H1 (cell line): ENCODE results near the gene C3AR1. TPM values are rescaled to one million over a fixed set of nuclear protein-coding genes. Genes with fewer than 3 reads are reported as not detected.
"Not testable (repeated sequence)": the region's sequence is repeated elsewhere in the genome, so short reads cannot be mapped to it uniquely, and the experiment has no call there.

Experiments used
- CTCF ChIA-PET: fragments of 300-600 bp; sonication (Branson Sonifier 250); formaldehyde crosslinking; loops from one replicate; lab custom pipeline; 2021; ENCODE audit not compliant: partially characterized antibody; lab: Charles Lee
- POLR2A ChIA-PET: fragments of 300-600 bp; sonication (Branson Sonifier 250); formaldehyde crosslinking; loops from one replicate; lab custom pipeline; 2021; ENCODE audit warnings: inconsistent platforms; ENCODE audit not compliant: partially characterized antibody; lab: Charles Lee
- DNase-seq, 2 experiments: peaks; one replicate each; pipeline versions ENCODE4 v3.0.0 to v3.0.0-alpha.2; 2010 to 2022; ENCODE audit warnings: low spot score in 2 of 2, low read depth in 1 of 2, mixed read lengths in 1 of 2
- FAIRE-seq: peaks from 2 replicates; lab custom pipeline; 2011; peaks lifted over from hg19 to GRCh38; lab: Jason Lieb, UNC
- H2AFZ ChIP-seq: 2 replicates; pipeline ENCODE4 v1.8.1; 2012; ENCODE audit warnings: low read length, inconsistent platforms
- H2AK5ac ChIP-seq: 2 replicates; pipeline ENCODE4 v1.6.1; 2013; ENCODE audit warnings: low read depth, low read length
- H2BK120ac ChIP-seq: replicated peaks from 2 replicates; pipeline ENCODE3; 2013; ENCODE audit warnings: low read depth, low read length, inconsistent platforms
- H2BK12ac ChIP-seq: 2 replicates; pipeline ENCODE4 v1.6.1; 2013; ENCODE audit warnings: low read depth, low read length
- H2BK15ac ChIP-seq: 2 replicates; pipeline ENCODE4 v1.6.1; 2013; ENCODE audit warnings: low read length
- H2BK20ac ChIP-seq: 2 replicates; pipeline ENCODE4 v1.6.1; 2013; ENCODE audit warnings: low read length
- H2BK5ac ChIP-seq: 2 replicates; pipeline ENCODE4 v1.6.1; 2013; ENCODE audit warnings: low read depth, low read length
- H3K14ac ChIP-seq: 2 replicates; pipeline ENCODE4 v1.6.1; 2013; ENCODE audit warnings: inconsistent platforms; ENCODE audit not compliant: insufficient read length
- H3K18ac ChIP-seq: 2 replicates; pipeline ENCODE4 v1.6.1; 2013; ENCODE audit warnings: low read length; ENCODE audit errors: extremely low read depth
- H3K23ac ChIP-seq: 2 replicates; pipeline ENCODE4 v1.6.1; 2013; ENCODE audit warnings: inconsistent platforms; ENCODE audit not compliant: insufficient read length
- H3K23me2 ChIP-seq: 2 replicates; pipeline ENCODE4 v1.6.1; 2013; ENCODE audit warnings: low read depth, low read length
- H3K27ac ChIP-seq: 2 replicates; pipeline ENCODE4 v1.6.1; 2011; ENCODE audit warnings: low read depth, low read length, inconsistent platforms
- H3K27me3 ChIP-seq, 4 experiments: replicated peaks in 1 of 4; 1 replicate in 1 of 4; 2 replicates in 3 of 4; pipeline versions ENCODE4 v1.6.1 to v1.8.1; 2011 to 2013; ENCODE audit warnings: low read length in 3 of 4, mild to moderate bottlenecking in 3 of 4, inconsistent platforms in 2 of 4, mixed read lengths in 2 of 4, moderate library complexity in 1 of 4; ENCODE audit not compliant: control insufficient read depth in 3 of 4, insufficient read depth in 3 of 4; ENCODE audit errors: extremely low read depth in 1 of 4
- H3K36me3 ChIP-seq, 4 experiments: 2 replicates each; pipeline versions ENCODE4 v1.6.1 to v1.8.1; 2011 to 2013; ENCODE audit warnings: mild to moderate bottlenecking in 4 of 4, low read length in 3 of 4, moderate library complexity in 2 of 4, control low read depth in 1 of 4, inconsistent platforms in 1 of 4; ENCODE audit not compliant: insufficient read depth in 4 of 4, control insufficient read depth in 2 of 4
- H3K4ac ChIP-seq: replicated peaks from 2 replicates; pipeline ENCODE3; 2013; ENCODE audit warnings: low read length, low read depth, mixed read lengths, inconsistent platforms; ENCODE audit not compliant: insufficient read length
- H3K4me1 ChIP-seq, 4 experiments: replicated peaks in 1 of 4; 1 replicate in 1 of 4; 2 replicates in 3 of 4; pipeline versions ENCODE4 v1.6.1 to v1.8.1; 2011 to 2013; ENCODE audit warnings: low read length in 3 of 4, inconsistent platforms in 2 of 4, mixed read lengths in 1 of 4; ENCODE audit not compliant: insufficient read depth in 4 of 4, control insufficient read depth in 3 of 4
- H3K4me2 ChIP-seq, 2 experiments: 2 replicates each; pipeline versions ENCODE4 v1.6.1 to v1.8.1; 2011 to 2013; ENCODE audit warnings: low read depth in 2 of 2, low read length in 2 of 2, control low read depth in 1 of 2, inconsistent platforms in 1 of 2, mild to moderate bottlenecking in 1 of 2; ENCODE audit not compliant: insufficient read depth in 1 of 2
- H3K4me3 ChIP-seq, 4 experiments: fragments of 200-600, 300-600 bp in 1 of 4; sonication (generic), shearing (Covaris generic), sonication (Bioruptor Twin) in 1 of 4; 2 replicates each; pipeline versions ENCODE4 v1.5.1 to v1.8.1; 2011 to 2016; ENCODE audit warnings: low read length in 4 of 4, low read depth in 3 of 4, control low read depth in 2 of 4, inconsistent platforms in 2 of 4, mild to moderate bottlenecking in 2 of 4, mixed read lengths in 1 of 4, moderate library complexity in 1 of 4; ENCODE audit not compliant: insufficient read depth in 2 of 4; ENCODE audit errors: extremely low read depth in 1 of 4
- H3K56ac ChIP-seq: replicated peaks from 2 replicates; pipeline ENCODE3; 2013; ENCODE audit warnings: low read depth, mild to moderate bottlenecking, mixed read lengths, low read length, inconsistent platforms; ENCODE audit not compliant: insufficient read length
- H3K79me1 ChIP-seq: 2 replicates; pipeline ENCODE4 v1.6.1; 2013; ENCODE audit warnings: low read depth, low read length, control low read depth
- H3K79me2 ChIP-seq, 2 experiments: 2 replicates each; pipeline versions ENCODE4 v1.6.1 to v1.8.1; 2012 to 2013; ENCODE audit warnings: low read length in 2 of 2, mild to moderate bottlenecking in 2 of 2, inconsistent platforms in 1 of 2; ENCODE audit not compliant: insufficient read depth in 2 of 2, control insufficient read depth in 1 of 2
- H3K9ac ChIP-seq, 4 experiments: replicated peaks in 1 of 4; 1 replicate in 1 of 4; 2 replicates in 3 of 4; pipeline versions ENCODE4 v1.6.1 to v1.8.1; 2011 to 2013; ENCODE audit warnings: low read depth in 3 of 4, low read length in 3 of 4, control low read depth in 2 of 4, mild to moderate bottlenecking in 2 of 4, moderate library complexity in 2 of 4, inconsistent platforms in 1 of 4; ENCODE audit errors: extremely low read depth in 1 of 4
- H3K9me3 ChIP-seq, 2 experiments: 2 replicates each; pipeline versions ENCODE4 v1.6.1 to v1.8.1; 2012 to 2013; ENCODE audit warnings: mild to moderate bottlenecking in 2 of 2, moderate library complexity in 2 of 2, control low read depth in 1 of 2, inconsistent platforms in 1 of 2, low read depth in 1 of 2, low read length in 1 of 2, mixed read lengths in 1 of 2; ENCODE audit not compliant: insufficient read depth in 2 of 2
- H4K20me1 ChIP-seq, 2 experiments: replicated peaks in 1 of 2; 2 replicates each; pipeline versions ENCODE3 to v1.8.1; 2011 to 2013; ENCODE audit warnings: inconsistent platforms in 2 of 2, low read length in 2 of 2, mild to moderate bottlenecking in 1 of 2; ENCODE audit not compliant: insufficient read depth in 2 of 2, control insufficient read depth in 1 of 2
- H4K5ac ChIP-seq: 2 replicates; pipeline ENCODE4 v1.6.1; 2013; ENCODE audit warnings: low read length, low read depth, mixed read lengths, inconsistent platforms; ENCODE audit not compliant: insufficient read length
- H4K8ac ChIP-seq: 2 replicates; pipeline ENCODE4 v1.8.0; 2013; ENCODE audit warnings: mild to moderate bottlenecking, moderate library complexity, low read length, inconsistent platforms; ENCODE audit not compliant: insufficient read depth; ENCODE audit errors: extremely low read depth
- H4K91ac ChIP-seq: replicated peaks from 2 replicates; pipeline ENCODE3; 2013; ENCODE audit warnings: low read length, mixed read lengths, inconsistent platforms; ENCODE audit not compliant: insufficient read length
- ATF2 ChIP-seq: IDR thresholded peaks from 2 replicates; pipeline ENCODE4 v1.6.1; 2012; ENCODE audit warnings: low read length, inconsistent platforms
- EZH2 ChIP-seq: fragments of 200-600 bp; sonication (generic); IDR thresholded peaks from 2 replicates; pipeline ENCODE4 v1.7.1; 2012; ENCODE audit warnings: low read depth, mild to moderate bottlenecking, moderate library complexity, low read length, inconsistent platforms; ENCODE audit not compliant: severe bottlenecking
- POLR2AphosphoS5 ChIP-seq: IDR thresholded peaks from 2 replicates; pipeline ENCODE4 v1.6.1; 2011; ENCODE audit warnings: low read depth, low read length
- RFX5 ChIP-seq: IDR thresholded peaks from 2 replicates; pipeline ENCODE4 v1.6.1; 2011; ENCODE audit warnings: low read depth, low read length, improper control_type of control experiment, borderline replicate concordance
- RNF2 ChIP-seq: fragments of 200-900, 300-1000 bp; sonication (generic); IDR thresholded peaks from 2 replicates; pipeline ENCODE4 v1.7.1; 2016; ENCODE audit warnings: borderline replicate concordance, low read depth, mild to moderate bottlenecking, antibody characterized with exemption, low read length; ENCODE audit not compliant: poor library complexity, severe bottlenecking; ENCODE audit errors: missing control alignments
- SAP30 ChIP-seq: fragments of 300-600 bp; sonication (generic); IDR thresholded peaks from 2 replicates; pipeline ENCODE4 v1.7.1; 2012; ENCODE audit warnings: low read length, moderate library complexity, mild to moderate bottlenecking, inconsistent platforms; ENCODE audit not compliant: insufficient read depth, insufficient replicate concordance
- SP2 ChIP-seq: IDR thresholded peaks from 2 replicates; pipeline ENCODE4 v1.6.1; 2012; ENCODE audit warnings: mild to moderate bottlenecking, low read length, inconsistent platforms
- WGBS, 2 experiments: shearing (Covaris generic) in 1 of 2; methylation state at CpG; one replicate each; pipeline versions ENCODE4 v1.1.6 to v1.1.7; 2013 to 2015; ENCODE audit warnings: low lambda C conversion rate in 2 of 2, mixed read lengths in 2 of 2, inconsistent platforms in 1 of 2, low coverage in 1 of 2, missing lambda C conversion rate in 1 of 2; ENCODE audit not compliant: insufficient replicate concordance in 2 of 2, insufficient coverage in 1 of 2, insufficient read length in 1 of 2; ENCODE audit errors: extremely low coverage in 1 of 2, missing lambda C conversion rate in 1 of 2; 5-methylcytosine and 5-hydroxymethylcytosine counted together
- polyA plus RNA-seq, 7 experiments: library from polyadenylated mRNA; depleted of rRNA in 3 of 7; stranded (reverse) in 5 of 7; unstranded in 2 of 7; fragments of >200 nt in 5 of 7; fragments of 200-250 nt in 2 of 7; gene quantifications; 1 replicate in 5 of 7; 2 replicates in 1 of 7; 4 replicates in 1 of 7; pipeline versions ENCODE4 v1.2.1 to v1.2.3, GENCODE V29; 2011 to 2013; ENCODE audit warnings: missing spikeins in 2 of 7, mixed read lengths in 2 of 7
- total RNA-seq: library from RNA; stranded (reverse); fragmentation: NEBNext Ultra II Directional; extraction: Animal tissue kit (Norgen Biotek cat#: 25700); gene quantifications from 2 replicates; pipeline ENCODE4 v1.2.1, GENCODE V29; 2021

C3AR1 gene
- total and polyA plus RNA-seq, 2 of the 8 experiments (the other 6 are each of a cell fraction or from before 2014, with no cell fraction given): not detected

GRCh38 chr12:8087666-8088065 lies 21.5 kb upstream of the C3AR1 start (continued):
- TF ChIP-seq RFX5: no peak
- no peak for TF ChIP-seq POLR2AphosphoS5
- no peak for TF ChIP-seq ATF2
- TF ChIP-seq EZH2: no peak
- TF ChIP-seq SAP30: no peak
- no peak for TF ChIP-seq RNF2
- TF ChIP-seq SP2: no peak

GRCh38 chr12:8084351-8084750 lies 18.2 kb upstream of the C3AR1 start:
- H3K4me3 ChIP-seq, H3K27me3 ChIP-seq, H3K9me3 ChIP-seq, H3K4ac ChIP-seq, H3K4me1 ChIP-seq, H2BK120ac ChIP-seq, H2BK20ac ChIP-seq, H2BK12ac ChIP-seq, H3K9ac ChIP-seq, H4K91ac ChIP-seq, H3K4me2 ChIP-seq, H2AK5ac ChIP-seq, H3K18ac ChIP-seq, H4K20me1 ChIP-seq, H3K14ac ChIP-seq, H3K79me1 ChIP-seq, H3K27ac ChIP-seq, H4K8ac ChIP-seq, H3K23ac ChIP-seq, H3K36me3 ChIP-seq, H2BK5ac ChIP-seq, DNase-seq, FAIRE-seq, H2BK15ac ChIP-seq, H3K56ac ChIP-seq, H3K23me2 ChIP-seq, H4K5ac ChIP-seq, H2AFZ ChIP-seq: not testable (repeated sequence)
- POLR2A ChIA-PET: interaction anchor here (0.6 kb wide), 1 partner anchor 37 kb away, joined by 4 read pairs; no protein-coding TSS in a partner anchor
- H3K79me2 ChIP-seq: peaks cover 0 to 27% of the 10 kb centered on the region in 2 experiments; a peak in 2 of 4 replicates
- CTCF ChIA-PET: interaction anchor here (0.9 to 1.6 kb wide), 2 partner anchors 17 to 25 kb away, joined by 3 to 5 read pairs; no protein-coding TSS in a partner anchor
- no CpG with 5 or more reads among the region's 3 CpGs for WGBS, 2 experiments
